Measurements from ENCODE around the gene MAML3. TPM values are rescaled to one million over a fixed set of nuclear protein-coding genes. Genes with fewer than 3 reads are reported as not detected.

The MAML3 gene
- total RNA-seq, 2 experiments from 2014 or later, result 2.5 to 2.9 TPM

GRCh38 chr4:140113653-140114052 lies 40.3 kb downstream of the MAML3 start:
- no peak overlapping the region for H3K27ac Mint-ChIP-seq
- intact Hi-C loops (cut with DNase I, micrococcal nuclease), result no loop called here
- no peaks in the 10 kb centered on the region for H3K27me3 ChIP-seq (ENCODE audit: control insufficient read depth in 1 of 2, insufficient read depth in 2 of 2, low read length in 2 of 2)

GRCh38 chr4:140112576-140112975 lies 41.4 kb downstream of the MAML3 start:
- H3K27me3 Mint-ChIP-seq, result no peaks in the 10 kb centered on the region
- H3K4me3 Mint-ChIP-seq, result no peak overlapping the region
- ATAC-seq (ENCODE audit: poor library complexity), result no peak
- no peak for DNase-seq
- TF ChIP-seq, protein P1, sequence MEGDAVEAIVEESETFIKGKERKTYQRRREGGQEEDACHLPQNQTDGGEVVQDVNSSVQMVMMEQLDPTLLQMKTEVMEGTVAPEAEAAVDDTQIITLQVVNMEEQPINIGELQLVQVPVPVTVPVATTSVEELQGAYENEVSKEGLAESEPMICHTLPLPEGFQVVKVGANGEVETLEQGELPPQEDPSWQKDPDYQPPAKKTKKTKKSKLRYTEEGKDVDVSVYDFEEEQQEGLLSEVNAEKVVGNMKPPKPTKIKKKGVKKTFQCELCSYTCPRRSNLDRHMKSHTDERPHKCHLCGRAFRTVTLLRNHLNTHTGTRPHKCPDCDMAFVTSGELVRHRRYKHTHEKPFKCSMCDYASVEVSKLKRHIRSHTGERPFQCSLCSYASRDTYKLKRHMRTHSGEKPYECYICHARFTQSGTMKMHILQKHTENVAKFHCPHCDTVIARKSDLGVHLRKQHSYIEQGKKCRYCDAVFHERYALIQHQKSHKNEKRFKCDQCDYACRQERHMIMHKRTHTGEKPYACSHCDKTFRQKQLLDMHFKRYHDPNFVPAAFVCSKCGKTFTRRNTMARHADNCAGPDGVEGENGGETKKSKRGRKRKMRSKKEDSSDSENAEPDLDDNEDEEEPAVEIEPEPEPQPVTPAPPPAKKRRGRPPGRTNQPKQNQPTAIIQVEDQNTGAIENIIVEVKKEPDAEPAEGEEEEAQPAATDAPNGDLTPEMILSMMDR (IDR thresholded peaks at IDR 0.05), result no peak
- no peaks in the 10 kb centered on the region for H3K36me3 Mint-ChIP-seq (ENCODE audit: low read depth)
- intact Hi-C loops (cut with DNase I, micrococcal nuclease), result no loop called here
- H3K9me3 ChIP-seq (ENCODE audit: control insufficient read depth in 1 of 2, insufficient read depth in 1 of 2, low read length in 2 of 2), result no peaks in the 10 kb centered on the region
- H3K27ac Mint-ChIP-seq, result no peak overlapping the region
- no peaks in the 10 kb centered on the region for H3K36me3 ChIP-seq (ENCODE audit: insufficient read depth, low read length)
- H3K27me3 ChIP-seq (ENCODE audit: control insufficient read depth in 1 of 2, insufficient read depth in 2 of 2, low read length in 2 of 2), result no peaks in the 10 kb centered on the region
- POLR2A ChIA-PET, result no interaction called here
- H3K27ac ChIP-seq (ENCODE audit: low read depth in 1 of 2, low read length in 2 of 2), result no peak overlapping the region
- CTCF ChIA-PET, result no interaction called here
- no peak overlapping the region for H3K4me3 ChIP-seq (ENCODE audit: low read length)
- H3K4me1 Mint-ChIP-seq (ENCODE audit: low read depth), result peaks cover 35% of the 10 kb centered on the region
- no peaks in the 10 kb centered on the region for H3K9me3 Mint-ChIP-seq
- H3K4me1 ChIP-seq (ENCODE audit: insufficient read depth, low read length), result peaks cover 4% of the 10 kb centered on the region

More at GRCh38 chr4:140113653-140114052, 40.3 kb downstream of the MAML3 start:
- CTCF ChIA-PET, result interaction anchor here (1.9 kb wide), 1 partner anchor 10 kb away, joined by 5 read pairs; no protein-coding TSS in a partner anchor
- Mint-ChIP-seq H3K4me1 (ENCODE audit: low read depth) (peaks cover 24% of the 10 kb centered on the region), H3K36me3 (ENCODE audit: low read depth) (no peaks in the 10 kb centered on the region), H3K4me3 (no peak overlapping the region), H3K27me3 (no peaks in the 10 kb centered on the region), H3K9me3 (no peaks in the 10 kb centered on the region)
- Histone ChIP-seq H3K36me3 (ENCODE audit: insufficient read depth, low read length) (no peaks in the 10 kb centered on the region), H3K27ac (ENCODE audit: low read depth in 1 of 2, low read length in 2 of 2) (no peak overlapping the region), H3K4me1 (ENCODE audit: insufficient read depth, low read length) (peaks cover 4% of the 10 kb centered on the region), H3K9me3 (ENCODE audit: control insufficient read depth in 1 of 2, insufficient read depth in 1 of 2, low read length in 2 of 2) (no peaks in the 10 kb centered on the region), H3K4me3 (ENCODE audit: low read length) (no peak overlapping the region)
- TF ChIP-seq, protein P1 (IDR thresholded peaks at IDR 0.05), result no peak
- DNase-seq, result no peak
- ATAC-seq (ENCODE audit: poor library complexity), result no peak
- POLR2A ChIA-PET, result no interaction called here

DNA sequence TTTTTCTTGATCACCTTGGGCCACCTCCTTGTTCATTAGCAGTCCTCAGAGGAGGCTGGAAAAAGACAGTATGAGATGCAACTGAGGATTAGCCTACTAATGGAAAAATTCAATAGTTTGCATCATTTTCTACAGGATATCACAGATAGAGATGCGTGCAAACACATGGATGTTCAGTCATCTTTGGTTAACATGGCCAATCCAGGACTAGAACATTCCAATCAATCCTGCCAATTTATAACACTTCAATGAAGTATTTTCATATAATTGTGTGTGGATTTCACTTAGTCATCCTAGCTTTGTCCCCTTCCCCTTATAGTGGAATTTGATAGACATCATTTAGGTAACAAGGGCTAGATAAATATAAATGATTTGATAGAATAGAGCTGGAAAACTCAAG lies 42.7 kb downstream of the MAML3 start:
- DNase-seq, result no peak
- TF ChIP-seq, protein P1 (IDR thresholded peaks at IDR 0.05), result no peak
- no peak overlapping the region for H3K4me3 ChIP-seq (ENCODE audit: low read length)
- no peak overlapping the region for H3K27ac Mint-ChIP-seq
- H3K27me3 ChIP-seq (ENCODE audit: control insufficient read depth in 1 of 2, insufficient read depth in 2 of 2, low read length in 2 of 2), result no peaks in the 10 kb centered on the region
- H3K4me3 Mint-ChIP-seq, result no peak overlapping the region
- intact Hi-C loops (cut with DNase I, micrococcal nuclease), result no loop called here
- no peaks in the 10 kb centered on the region for H3K9me3 ChIP-seq (ENCODE audit: control insufficient read depth in 1 of 2, insufficient read depth in 1 of 2, low read length in 2 of 2)
- no peaks in the 10 kb centered on the region for H3K9me3 Mint-ChIP-seq
- no peaks in the 10 kb centered on the region for H3K36me3 ChIP-seq (ENCODE audit: insufficient read depth, low read length)
- peaks cover under 1% of the 10 kb centered on the region for H3K4me1 ChIP-seq (ENCODE audit: insufficient read depth, low read length)
- peaks cover 27% of the 10 kb centered on the region for H3K4me1 Mint-ChIP-seq (ENCODE audit: low read depth)
- H3K27ac ChIP-seq (ENCODE audit: low read depth in 1 of 2, low read length in 2 of 2), result no peak overlapping the region
- no peaks in the 10 kb centered on the region for H3K36me3 Mint-ChIP-seq (ENCODE audit: low read depth)
- ChIA-PET CTCF (interaction anchor here (1.0 kb wide), 1 partner anchor 13 kb away, joined by 3 read pairs; no protein-coding TSS in a partner anchor), POLR2A (no interaction called here)
- no peak for ATAC-seq (ENCODE audit: poor library complexity)
- no peaks in the 10 kb centered on the region for H3K27me3 Mint-ChIP-seq

All from CD4-positive, alpha-beta T cell (primary cell).